Mucosa of descending colon (tissue), 3 donors: ENCODE data around the gene RELN. TPM values are rescaled to one million over a fixed set of nuclear protein-coding genes. Genes with fewer than 3 reads are reported as not detected.

Source experiments
- ATAC-seq: fragments of 200-7000 bp; cut with Tn5 transposase; one replicate; pipeline ENCODE4 v1.9.1; 2020; ENCODE audit warnings: mild to moderate bottlenecking, moderate library complexity
- DNase-seq, 3 donors: peaks; one replicate each; pipeline ENCODE4 v3.0.0-alpha.2; 2020
- H3K36me3 ChIP-seq: fragments of 200-600 bp; one replicate; pipeline ENCODE4 v1.8.0; 2021; ENCODE audit warnings: low read depth, mild to moderate bottlenecking
- H3K4me1 ChIP-seq: fragments of 200-600 bp; one replicate; pipeline ENCODE4 v1.8.0; 2021; ENCODE audit warnings: low read depth, mild to moderate bottlenecking
- H3K4me3 ChIP-seq: fragments of 200-600 bp; one replicate; pipeline ENCODE4 v1.8.0; 2021; ENCODE audit warnings: mild to moderate bottlenecking
- H3K9me3 ChIP-seq: fragments of 200-600 bp; one replicate; pipeline ENCODE4 v1.8.0; 2021; ENCODE audit warnings: mild to moderate bottlenecking
- CTCF ChIP-seq: fragments of 200-600 bp; IDR thresholded peaks from one replicate; pipeline ENCODE4 v1.8.0; 2022; ENCODE audit warnings: antibody characterized with exemption, mild to moderate bottlenecking
- intact Hi-C, 2 donors: fragments of 100-400 bp; cut with DNase I in 1 of 2; cut with micrococcal nuclease in 1 of 2; formaldehyde crosslinking; loops; one replicate each; pipeline versions ENCODE4 v1.11.0 to v1.11.1; 2022; cut with DNase I, micrococcal nuclease
- total RNA-seq, 3 donors: library from RNA; stranded (reverse); fragmentation: NEBNext Ultra II Directional in 2 of 3; extraction: Animal tissue kit (Norgen Biotek cat#: 25700) in 2 of 3; gene quantifications; one replicate each; pipeline versions ENCODE4 v1.2.1 to v1.2.4, GENCODE V29; 2021 to 2023
- donor health status: DM: no; HTN: no; CAD: no; lungs with moderate emphysema.
- donor health status: DM: no; HTN: no; CAD: no.
- donor health status: DM: no; HTN: yes; CAD: no.

The RELN gene
- total RNA-seq, 3 donors from 2014 or later = 1.1 to 4.4 (median 2.4) TPM

GRCh38 chr7:103811290-103811689 is 178.2 kb downstream of the RELN start:
- no peak overlapping the region for H3K4me3 ChIP-seq
- no peaks in the 10 kb centered on the region for H3K4me1 ChIP-seq
- no peak for ATAC-seq
- no peaks in the 10 kb centered on the region for H3K9me3 ChIP-seq
- intact Hi-C loops = no loop called here
- H3K36me3 ChIP-seq = no peaks in the 10 kb centered on the region
- no peak for TF ChIP-seq CTCF
- no peak for DNase-seq

GRCh38 chr7:103810112-103810744 is 179.2 kb downstream of the RELN start:
- no peak for DNase-seq
- no peak for ATAC-seq

GRCh38 chr7:103809229-103809994 is 180.0 kb downstream of the RELN start:
- TF ChIP-seq CTCF = no peak
- Histone ChIP-seq H3K4me1 (no peaks in the 10 kb centered on the region), H3K36me3 (no peaks in the 10 kb centered on the region), H3K9me3 (no peaks in the 10 kb centered on the region), H3K4me3 (no peak overlapping the region)
- intact Hi-C loops = no loop called here
- ATAC-seq = no peak
- DNase-seq = no peak

More at GRCh38 chr7:103810112-103810744, 179.2 kb downstream of the RELN start:
- H3K36me3 ChIP-seq = no peaks in the 10 kb centered on the region
- intact Hi-C loops = no loop called here
- H3K4me1 ChIP-seq = no peaks in the 10 kb centered on the region
- no peaks in the 10 kb centered on the region for H3K9me3 ChIP-seq
- no peak overlapping the region for H3K4me3 ChIP-seq
- TF ChIP-seq CTCF = no peak

- H3K9me3 ChIP-seq = no peaks in the 10 kb centered on the region
- H3K36me3 ChIP-seq = no peaks in the 10 kb centered on the region
- ATAC-seq (no peak), DNase-seq (no peak)
- TF ChIP-seq CTCF = no peak
- no peaks in the 10 kb centered on the region for H3K4me1 ChIP-seq
- no peak overlapping the region for H3K4me3 ChIP-seq
- intact Hi-C loops = no loop called here
Observed at GRCh38 chr7:103805346-103805745, 184.1 kb downstream of the RELN start.

- intact Hi-C loops = no loop called here
- Histone ChIP-seq H3K9me3 (no peaks in the 10 kb centered on the region), H3K4me1 (no peaks in the 10 kb centered on the region), H3K36me3 (no peaks in the 10 kb centered on the region), H3K4me3 (no peak overlapping the region)
- no peak for DNase-seq
- no peak for ATAC-seq
- TF ChIP-seq CTCF = no peak
Observed at GRCh38 chr7:103803631-103804030, 185.8 kb downstream of the RELN start.
